Panc1 (cell line): ENCODE results near the gene CHAC1. TPM values are rescaled to one million over a fixed set of nuclear protein-coding genes. Genes with fewer than 3 reads are reported as not detected.

ENCODE experiments used
- ATAC-seq: fragments of 200-7000 bp; cut with Tn5 transposase; 2 replicates; pipeline ENCODE4 v1.9.1; 2020; ENCODE audit warnings: mild to moderate bottlenecking, moderate library complexity
- BruUV-seq: library from RNA; stranded (reverse); fragments of 400-500 nt; replicated peaks from 2 replicates; lab custom pipeline; 2021; lab: Mats Ljungman, UMichigan
- CTCF ChIA-PET: fragments of 300-600 bp; sonication (Branson Sonifier 250); formaldehyde crosslinking; loops from one replicate; lab custom pipeline; 2022; ENCODE audit warnings: antibody characterized with exemption; lab: Charles Lee
- POLR2A ChIA-PET: fragments of 300-600 bp; sonication (Branson Sonifier 250); formaldehyde crosslinking; loops from one replicate; lab custom pipeline; 2022; ENCODE audit warnings: antibody characterized with exemption; lab: Charles Lee
- DNase-seq: peaks from one replicate; pipeline ENCODE4 v3.0.0-alpha.2; 2010; ENCODE audit warnings: low read depth, low spot score
- H3K27ac ChIP-seq: 2 replicates; pipeline ENCODE4 v1.5.1; 2011; ENCODE audit warnings: mild to moderate bottlenecking, low read length, inconsistent platforms
- H3K27me3 ChIP-seq: fragments of 200-500 bp; sonication (Bioruptor generic); 2 replicates; pipeline ENCODE4 v1.6.0; 2014; ENCODE audit warnings: low read length, inconsistent platforms; ENCODE audit not compliant: control insufficient read depth, insufficient read depth
- H3K36me3 ChIP-seq: fragments of 200-500 bp; sonication (Bioruptor generic); 2 replicates; pipeline ENCODE4 v1.5.1; 2014; ENCODE audit warnings: inconsistent platforms, mild to moderate bottlenecking, low read length, moderate library complexity; ENCODE audit not compliant: control insufficient read depth, insufficient read depth
- H3K4me1 ChIP-seq: 2 replicates; pipeline ENCODE4 v1.5.1; 2011; ENCODE audit warnings: inconsistent platforms, mild to moderate bottlenecking, low read length, moderate library complexity; ENCODE audit not compliant: control insufficient read depth, insufficient read depth
- H3K4me3 ChIP-seq, 2 experiments: 2 replicates each; pipeline ENCODE4 v1.5.1; 2011 to 2012; ENCODE audit warnings: low read depth in 2 of 2, low read length in 2 of 2, mild to moderate bottlenecking in 2 of 2, inconsistent platforms in 1 of 2, moderate library complexity in 1 of 2
- H3K9me3 ChIP-seq: fragments of 200-500 bp; sonication (Bioruptor generic); 2 replicates; pipeline ENCODE4 v1.5.1; 2014; ENCODE audit warnings: low read depth, mild to moderate bottlenecking, inconsistent platforms, low read length, moderate library complexity; ENCODE audit not compliant: control insufficient read depth, insufficient read depth
- CTCF ChIP-seq: fragments of 450-650 bp; IDR thresholded peaks from 2 replicates; pipeline ENCODE4 v1.5.1; 2017; ENCODE audit warnings: mild to moderate bottlenecking
- POLR2AphosphoS5 ChIP-seq: IDR thresholded peaks from 2 replicates; pipeline ENCODE4 v1.6.1; 2012; ENCODE audit warnings: mild to moderate bottlenecking, low read depth, low read length, moderate library complexity
- REST ChIP-seq, 2 experiments: IDR thresholded peaks; 2 replicates each; pipeline ENCODE4 v1.6.1; 2011 to 2012; ENCODE audit warnings: low read depth in 2 of 2, control low read depth in 1 of 2, low read length in 1 of 2, mild to moderate bottlenecking in 1 of 2, moderate library complexity in 1 of 2; ENCODE audit not compliant: insufficient read depth in 1 of 2
- SIN3A ChIP-seq: IDR thresholded peaks from 2 replicates; pipeline ENCODE4 v1.6.1; 2012; ENCODE audit warnings: low read depth, mild to moderate bottlenecking, low read length, moderate library complexity, borderline replicate concordance; ENCODE audit not compliant: insufficient read depth
- TCF7L2 ChIP-seq: IDR thresholded peaks from 2 replicates; pipeline ENCODE4 v1.6.1; 2011; ENCODE audit warnings: mild to moderate bottlenecking, low read depth, low read length, inconsistent platforms
- in situ Hi-C: cut with HindIII; loops from 2 replicates; pipeline ENCODE4 v1.10.0; 2016; ENCODE audit warnings: low sequenced_read_pairs, low pct_unique_long_range_greater_than_20kb
- intact Hi-C: fragments of 100-400 bp; cut with micrococcal nuclease; formaldehyde crosslinking; loops from one replicate; pipeline ENCODE4 v1.10.0; 2022; ENCODE audit not compliant: unreplicated experiment
- total RNA-seq: library from RNA; stranded (reverse); gene quantifications from one replicate; pipeline ENCODE4 v1.2.1, GENCODE V29; 2021; ENCODE audit not compliant: unreplicated experiment

The CHAC1 gene
- total RNA-seq, 1 experiment from 2014 or later = 15.5 TPM

GRCh38 chr15:40944510-40945296, 8.6 kb upstream of the CHAC1 start:
- Histone ChIP-seq H3K9me3 (no peaks in the 10 kb centered on the region), H3K4me1 (peaks cover 19% of the 10 kb centered on the region), H3K4me3 (no peak overlapping the region), H3K36me3 (no peaks in the 10 kb centered on the region), H3K27ac (no peak overlapping the region), H3K27me3 (no peaks in the 10 kb centered on the region)
- ATAC-seq (no peak), DNase-seq (no peak)
- in situ Hi-C loops = no loop called here
- TF ChIP-seq REST (IDR thresholded peaks at IDR 0.05; ENCODE audit: insufficient read depth in 1 of 2, low read depth in 2 of 2, low read length in 1 of 2) (no peak), SIN3A (no peak), CTCF (no peak), TCF7L2 (no peak), POLR2AphosphoS5 (no peak)
- intact Hi-C loops = loop anchor here (10.0 kb wide), 1 partner anchor 240 kb away; no protein-coding TSS in a partner anchor
- CTCF ChIA-PET = no interaction called here
- no TSS peak for BruUV-seq
- POLR2A ChIA-PET = no interaction called here

GRCh38 chr15:40948706-40949473, 4.4 kb upstream of the CHAC1 start:
- BruUV-seq = no TSS peak
- in situ Hi-C loops (no loop called here), intact Hi-C loops (loop anchor here (10.0 kb wide), 1 partner anchor 236 kb away; no protein-coding TSS in a partner anchor)
- DNase-seq (no peak), ATAC-seq (no peak)
- H3K9me3 ChIP-seq = no peaks in the 10 kb centered on the region
- H3K27me3 ChIP-seq = no peaks in the 10 kb centered on the region
- no peak overlapping the region for H3K27ac ChIP-seq
- H3K4me1 ChIP-seq = peaks cover 6% of the 10 kb centered on the region
- CTCF ChIA-PET = interaction anchor here (0.6 kb wide), 1 partner anchor 235 kb away, joined by 7 read pairs; no protein-coding TSS in a partner anchor
- H3K36me3 ChIP-seq = no peaks in the 10 kb centered on the region
- POLR2A ChIA-PET = no interaction called here
- no peak overlapping the region for H3K4me3 ChIP-seq
- no peak for TF ChIP-seq TCF7L2
- TF ChIP-seq REST (IDR thresholded peaks at IDR 0.05; ENCODE audit: insufficient read depth in 1 of 2, low read depth in 2 of 2, low read length in 1 of 2) = no peak
- no peak for TF ChIP-seq POLR2AphosphoS5
